NCI-H1694 treated with DMSO at 0.1 percent for 48 hours (cell line): ENCODE data around the gene MYO9B.
A peak's percentile ranks its signal among the peaks of the same experiment; 100 is the strongest.
"Not testable (repeated sequence)": the region's sequence is repeated elsewhere in the genome, so short reads cannot be mapped to it uniquely, and the experiment has no call there.

Experiments used
- DNase-seq: peaks from one replicate; lab custom pipeline; 2025; lab: John Stamatoyannopoulos, UW

Gene MYO9B

GRCh38 chr19:17114414-17114831 is 38.8 kb downstream of the MYO9B start:
- no peak for DNase-seq

- DNase-seq = no peak
Measured at GRCh38 chr19:17116996-17117702, 41.6 kb downstream of the MYO9B start.

- no peak for DNase-seq
Measured at GRCh38 chr19:17118957-17119356, 43.4 kb downstream of the MYO9B start.

- DNase-seq = no peak
Measured at GRCh38 chr19:17121736-17122293, 46.2 kb downstream of the MYO9B start.

- DNase-seq = no peak
Measured at GRCh38 chr19:17123041-17123440, 47.5 kb downstream of the MYO9B start.

- DNase-seq = no peak
Measured at GRCh38 chr19:17124025-17124424, 48.4 kb downstream of the MYO9B start.

GRCh38 chr19:17125062-17125727 is 49.6 kb downstream of the MYO9B start:
- DNase-seq = peak; percentile 50

GRCh38 chr19:17125728-17126677 is 50.4 kb downstream of the MYO9B start:
- DNase-seq = peak; percentile 34

- peak; percentile 0 for DNase-seq
Measured at GRCh38 chr19:17127671-17128070, 52.1 kb downstream of the MYO9B start.

GRCh38 chr19:17128403-17128802 is 52.8 kb downstream of the MYO9B start:
- no peak for DNase-seq

- no peak for DNase-seq
Measured at GRCh38 chr19:17128820-17129219, 53.2 kb downstream of the MYO9B start.

- DNase-seq = no peak
Measured at GRCh38 chr19:17129377-17129776, 53.8 kb downstream of the MYO9B start.

- peak; percentile 15 for DNase-seq
Measured at GRCh38 chr19:17135001-17135853, 59.6 kb downstream of the MYO9B start.

- no peak for DNase-seq
Measured at GRCh38 chr19:17136021-17136420, 60.4 kb downstream of the MYO9B start.

GRCh38 chr19:17136617-17137016 is 61.0 kb downstream of the MYO9B start:
- no peak for DNase-seq

- DNase-seq = no peak
Measured at GRCh38 chr19:17137417-17137816, 61.8 kb downstream of the MYO9B start.

GRCh38 chr19:17138052-17138846 is 62.7 kb downstream of the MYO9B start:
- DNase-seq = not testable (repeated sequence)

- no peak for DNase-seq
Measured at GRCh38 chr19:17138937-17139598, 63.5 kb downstream of the MYO9B start.

GRCh38 chr19:17144771-17145170 is 69.2 kb downstream of the MYO9B start:
- DNase-seq = not testable (repeated sequence)
